GM19395 (cell line): ENCODE measurements around the gene CRB1.

Experiments used
- ATAC-seq: cut with Tn5 transposase; IDR thresholded peaks from one replicate; pipeline ENCODE4 v1.9.1; 2021; ENCODE audit warnings: mild to moderate bottlenecking, moderate library complexity; ENCODE audit not compliant: unreplicated experiment

The CRB1 gene

DNA sequence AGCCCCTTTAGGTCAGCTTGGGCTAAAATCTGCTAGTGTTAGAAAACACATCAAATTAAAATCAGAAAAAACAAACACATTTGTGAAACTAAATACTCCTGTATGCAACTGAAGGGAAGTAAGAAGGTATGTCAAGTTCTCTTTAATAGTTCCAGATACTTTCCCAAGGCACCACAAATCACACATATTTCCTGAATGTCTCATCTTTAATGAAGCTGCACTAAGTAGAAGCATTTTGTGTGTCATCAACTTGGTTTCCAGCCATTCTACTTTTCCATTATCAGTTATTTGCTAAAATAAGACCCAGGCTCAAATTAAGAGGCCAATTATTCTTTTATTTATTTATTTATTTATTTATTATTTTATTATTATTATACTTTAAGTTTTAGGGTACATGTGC, 34.7 kb downstream of the CRB1 start:
- ATAC-seq = no peak

GRCh38 chr1:197303463-197303862, 35.4 kb downstream of the CRB1 start:
- ATAC-seq = no peak

DNA sequence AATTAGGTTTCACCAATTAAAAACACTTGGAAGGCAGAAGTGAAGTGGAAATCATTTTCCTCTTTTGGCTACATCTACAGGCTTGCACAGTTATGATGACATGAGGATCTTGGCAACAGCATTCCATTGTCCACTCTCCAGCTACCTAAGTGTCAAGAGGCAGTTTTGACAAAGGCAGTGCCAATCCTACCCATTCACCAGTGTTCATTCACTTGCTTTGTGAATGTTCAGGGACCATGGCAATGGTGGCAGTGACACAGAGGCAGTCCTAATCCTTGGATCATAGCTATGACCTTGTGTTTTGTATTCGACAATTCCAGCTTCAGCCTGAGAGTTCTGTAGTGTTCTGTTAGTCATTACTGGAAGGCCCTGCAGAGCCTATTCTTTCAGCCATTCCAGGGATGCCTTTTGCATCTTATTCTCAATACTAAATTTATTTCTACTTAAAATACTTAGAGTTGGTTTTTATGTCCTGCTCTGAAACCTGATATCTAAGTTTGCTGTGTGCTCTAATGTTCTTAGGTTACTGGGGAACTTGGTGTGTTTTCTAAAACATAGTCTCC, 36.7 kb downstream of the CRB1 start:
- ATAC-seq = no peak

DNA sequence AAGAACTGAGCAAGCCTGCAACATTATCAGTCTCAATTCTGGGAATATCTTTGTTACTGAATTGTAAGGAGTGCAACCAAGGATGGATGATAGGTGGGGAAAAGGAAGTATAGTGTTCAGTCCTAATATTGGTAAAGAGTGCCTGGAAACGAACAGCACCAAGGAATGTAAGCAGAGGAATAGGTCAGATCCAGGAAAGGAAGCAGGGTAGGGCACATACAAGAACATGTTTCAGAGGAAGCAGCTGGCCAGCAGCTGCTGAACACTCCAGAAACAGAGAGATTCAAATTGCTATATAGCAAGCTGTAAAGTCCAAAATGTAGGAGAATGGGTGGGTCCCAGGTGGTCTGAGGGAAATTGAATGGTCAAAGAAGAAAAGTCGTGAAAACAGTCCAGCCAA, 37.9 kb downstream of the CRB1 start:
- ATAC-seq = no peak

DNA sequence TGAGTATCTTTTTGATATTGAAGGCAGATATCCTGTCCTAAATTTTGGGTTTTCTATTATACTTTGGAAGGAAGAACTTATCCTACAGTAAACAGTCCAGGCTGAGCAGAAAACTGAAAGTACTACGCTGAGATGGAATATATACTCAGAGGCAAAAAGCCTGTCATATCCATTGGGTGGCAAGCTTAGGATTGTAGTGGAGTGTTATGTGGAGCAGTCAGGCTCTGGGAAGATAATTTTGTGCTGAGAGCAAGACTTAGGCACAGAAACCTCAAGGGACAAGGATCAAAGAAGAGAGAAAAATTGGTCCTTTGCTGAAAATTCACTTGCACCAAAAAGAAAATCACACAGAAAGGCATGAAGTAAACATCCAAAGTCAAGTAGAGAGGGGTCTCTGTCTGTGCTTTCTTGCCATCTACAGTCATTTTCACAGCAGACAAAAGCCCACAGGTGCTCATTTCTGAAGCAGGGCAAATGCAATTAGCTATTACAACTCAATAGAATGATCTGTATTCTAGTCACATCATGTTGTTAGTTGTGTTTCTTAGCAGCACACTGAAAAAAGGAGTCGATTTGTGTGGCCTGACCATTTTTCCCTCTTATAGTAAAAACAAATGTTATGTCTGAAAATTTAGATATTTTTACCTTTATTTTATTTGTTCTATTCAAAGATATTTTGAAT, 38.5 kb downstream of the CRB1 start:
- no peak for ATAC-seq

DNA sequence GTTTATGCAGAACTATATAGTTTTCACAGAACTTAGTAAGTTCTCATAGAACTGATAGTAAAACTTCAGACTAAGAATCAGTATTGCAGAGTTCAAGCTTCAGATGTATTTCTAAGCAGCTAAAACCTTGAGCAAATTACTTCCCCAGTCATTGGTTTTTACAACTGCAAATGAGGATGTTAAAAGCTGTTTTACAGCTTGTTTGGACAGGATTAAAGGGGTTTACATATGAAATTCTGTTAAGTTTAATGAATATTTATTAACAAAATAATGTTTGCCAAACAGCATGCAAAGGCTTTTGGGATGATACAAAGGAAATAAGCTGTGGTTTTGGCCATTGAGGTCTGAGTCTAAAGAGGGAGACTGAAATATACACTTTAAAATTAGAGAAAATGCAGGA, 39.1 kb downstream of the CRB1 start:
- no peak for ATAC-seq

DNA sequence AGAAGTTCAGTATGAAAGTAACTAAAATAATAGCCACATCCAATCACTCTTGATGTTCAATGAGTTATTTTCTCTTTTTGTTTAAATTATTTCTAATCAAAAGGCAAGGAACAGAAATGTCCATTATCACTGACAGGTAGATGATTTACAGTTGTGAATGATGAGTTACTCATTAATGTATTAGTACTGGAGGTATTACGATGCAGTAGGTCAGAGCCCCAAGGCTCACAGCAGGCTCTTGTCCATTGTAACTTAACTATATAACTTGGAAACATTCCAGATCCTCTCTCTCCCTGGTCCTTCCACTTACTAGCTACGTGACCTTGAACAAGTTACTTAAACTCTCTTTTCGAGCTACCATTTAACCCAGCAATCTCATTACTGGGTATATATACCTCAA, 39.5 kb downstream of the CRB1 start:
- ATAC-seq = no peak

DNA sequence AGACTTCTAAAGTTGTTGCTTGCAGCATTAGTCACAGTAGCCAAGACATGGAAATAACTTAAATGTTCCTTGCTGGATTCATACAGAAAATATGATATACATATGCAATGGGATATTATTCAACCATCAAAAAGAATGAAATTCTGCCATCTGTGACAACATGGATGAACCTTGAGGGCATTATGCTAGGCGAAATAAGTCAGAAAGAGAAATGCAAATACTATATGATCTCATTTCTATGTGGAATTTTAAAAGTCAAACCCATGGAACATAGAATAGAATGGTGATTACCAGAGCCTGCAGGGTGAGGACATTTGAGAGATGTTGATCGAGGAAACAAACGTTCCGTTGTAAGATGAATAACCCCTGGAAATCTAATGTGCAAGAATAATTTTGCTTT, 43.0 kb downstream of the CRB1 start:
- ATAC-seq = no peak

DNA sequence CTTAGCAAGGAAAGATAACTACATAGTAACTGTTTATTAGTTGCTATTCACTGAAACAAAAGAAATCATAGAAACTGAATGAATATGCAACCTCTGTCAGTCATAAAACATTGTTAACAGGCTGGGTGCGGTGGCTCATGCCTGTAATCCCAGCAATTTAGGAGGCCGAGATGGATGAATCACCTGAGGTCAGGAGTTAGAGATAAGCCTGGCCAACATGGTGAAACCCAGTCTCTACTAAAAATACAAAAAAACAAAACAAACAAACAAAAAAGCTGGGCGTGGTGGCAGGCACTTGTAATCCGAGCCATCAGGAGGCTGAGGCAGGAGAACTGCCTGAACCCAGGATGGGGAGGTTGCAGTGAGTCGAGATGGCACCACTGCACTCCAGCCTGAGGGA, 44.1 kb downstream of the CRB1 start:
- no peak for ATAC-seq

DNA sequence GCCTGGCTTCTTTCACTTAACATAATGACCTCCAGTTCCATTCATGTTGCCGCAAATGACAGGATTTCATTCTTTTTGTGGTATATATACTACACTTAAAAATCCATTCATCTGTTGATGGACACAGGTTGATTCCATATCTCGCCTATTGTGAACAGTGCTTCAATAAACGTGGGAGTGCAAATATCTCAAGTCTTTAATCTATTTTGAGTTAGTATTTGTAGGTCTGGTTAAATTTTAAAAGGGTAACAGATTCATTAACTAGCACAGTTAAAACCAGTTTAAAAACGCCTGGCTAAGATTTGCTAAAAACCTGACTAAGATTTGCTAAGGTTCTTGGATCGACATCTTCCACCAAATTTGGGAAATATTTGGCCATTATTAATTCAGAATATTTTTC, 45.7 kb downstream of the CRB1 start:
- no peak for ATAC-seq

- ATAC-seq = no peak
Observed at GRCh38 chr1:197314682-197315081, 46.6 kb downstream of the CRB1 start.

DNA sequence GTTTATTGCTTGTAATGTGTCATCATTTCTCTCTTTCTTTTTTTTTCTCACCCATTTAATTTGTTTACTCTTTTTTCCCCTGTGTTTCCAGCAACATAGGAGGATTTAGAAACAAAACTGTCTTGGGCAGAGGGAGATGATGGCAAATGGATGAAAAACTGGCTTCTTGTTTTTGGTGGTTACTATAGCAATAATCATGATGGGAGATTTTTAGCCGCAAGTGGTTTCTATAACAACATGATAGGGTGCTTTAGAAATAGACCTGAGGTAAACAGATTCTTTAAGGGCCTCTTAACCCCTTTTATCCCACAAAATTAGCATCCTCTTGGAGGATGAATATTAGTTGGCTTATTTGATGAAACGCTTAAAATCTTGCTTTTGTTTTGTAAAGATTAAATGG, 51.6 kb downstream of the CRB1 start:
- no peak for ATAC-seq

DNA sequence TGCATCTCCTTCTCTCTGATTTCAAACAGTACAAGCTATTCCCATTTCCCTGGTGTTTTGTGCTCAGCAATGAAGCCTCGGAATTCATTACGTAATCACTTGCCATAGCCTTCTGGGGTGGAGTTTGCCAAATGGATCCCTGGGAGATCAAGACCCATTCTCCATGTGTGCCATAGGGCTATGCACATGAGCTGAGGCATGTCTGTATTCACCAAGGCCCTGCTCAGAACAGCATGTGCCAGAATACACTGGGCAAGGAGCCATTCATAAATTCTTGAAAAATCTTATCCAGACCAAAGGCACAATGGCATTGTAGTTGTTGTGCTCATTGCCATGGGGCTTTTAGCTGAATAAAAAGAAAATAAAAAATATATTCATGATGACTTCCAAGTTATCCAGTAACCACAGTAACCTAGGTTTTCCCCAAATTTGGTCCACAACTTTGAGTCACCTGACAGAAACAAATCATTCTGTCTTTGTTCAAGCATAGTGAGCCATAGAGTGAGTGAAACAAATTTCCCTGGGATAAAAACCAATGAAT, 53.0 kb downstream of the CRB1 start:
- no peak for ATAC-seq

GRCh38 chr1:197321811-197322210, 53.8 kb downstream of the CRB1 start:
- ATAC-seq = no peak

DNA sequence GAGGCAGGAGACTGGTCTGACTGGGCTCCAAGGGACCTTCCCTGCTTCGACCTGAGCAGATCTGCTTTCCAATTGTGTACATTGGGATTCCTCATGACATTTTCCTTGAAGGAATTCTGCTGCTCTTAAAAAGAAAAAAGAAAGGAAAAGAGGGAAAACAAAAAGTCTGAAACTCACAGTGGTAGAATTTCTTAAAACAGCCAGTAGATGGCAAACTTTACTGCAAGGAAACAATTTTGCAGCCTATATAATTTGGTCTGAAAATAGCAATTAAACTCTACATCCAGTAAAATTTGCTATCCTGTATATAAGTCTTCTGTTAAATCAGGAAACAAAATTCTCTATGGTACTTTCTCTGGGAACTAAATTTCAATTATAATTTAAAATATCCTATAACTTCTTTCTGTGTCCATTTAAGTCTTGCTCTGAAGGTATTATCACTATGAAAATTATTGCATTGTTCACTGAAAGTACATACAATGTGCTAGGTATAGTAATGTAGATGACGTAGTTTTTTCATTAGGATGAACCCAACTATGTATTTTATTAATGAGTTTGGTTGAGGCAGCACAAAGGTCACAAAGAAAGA, 59.8 kb downstream of the CRB1 start:
- ATAC-seq = no peak

DNA sequence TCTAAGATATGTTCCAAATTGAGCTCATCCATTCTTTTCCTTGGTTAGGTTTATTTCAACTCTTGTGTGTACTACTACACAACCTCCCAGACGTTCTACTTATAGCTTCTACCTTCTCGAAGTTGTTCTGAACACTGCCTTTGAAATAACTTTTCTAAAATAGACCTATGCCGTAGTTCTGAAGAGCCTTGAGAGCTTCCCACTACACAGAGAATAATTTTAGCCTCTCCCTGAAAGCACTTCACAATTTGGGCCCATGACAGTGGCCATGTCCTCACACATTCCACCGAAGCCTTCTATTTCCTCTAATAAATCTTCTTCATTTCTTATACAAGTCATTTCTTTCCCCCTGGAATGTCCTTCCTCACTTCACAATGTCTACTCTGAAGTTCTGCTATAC, 62.2 kb downstream of the CRB1 start:
- ATAC-seq = no peak

DNA sequence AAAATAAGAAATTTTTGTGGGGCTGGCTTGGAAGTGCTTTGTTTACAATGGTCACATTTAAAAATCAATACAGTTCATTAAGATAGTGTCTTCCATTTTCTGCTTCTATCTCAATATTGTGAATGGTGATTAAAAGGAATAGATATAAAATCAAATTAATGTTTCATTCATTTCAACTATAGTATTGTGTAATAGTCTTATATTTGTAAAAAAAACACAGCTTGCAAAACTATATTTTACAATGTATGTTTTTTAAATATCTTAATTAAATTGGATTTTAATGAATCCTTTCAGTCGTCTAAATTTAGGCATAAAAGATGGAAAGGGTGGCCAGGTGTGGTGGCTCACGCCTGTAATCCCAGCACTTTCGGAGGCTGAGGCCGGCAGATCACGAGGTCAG, 63.5 kb downstream of the CRB1 start:
- ATAC-seq = no peak

DNA sequence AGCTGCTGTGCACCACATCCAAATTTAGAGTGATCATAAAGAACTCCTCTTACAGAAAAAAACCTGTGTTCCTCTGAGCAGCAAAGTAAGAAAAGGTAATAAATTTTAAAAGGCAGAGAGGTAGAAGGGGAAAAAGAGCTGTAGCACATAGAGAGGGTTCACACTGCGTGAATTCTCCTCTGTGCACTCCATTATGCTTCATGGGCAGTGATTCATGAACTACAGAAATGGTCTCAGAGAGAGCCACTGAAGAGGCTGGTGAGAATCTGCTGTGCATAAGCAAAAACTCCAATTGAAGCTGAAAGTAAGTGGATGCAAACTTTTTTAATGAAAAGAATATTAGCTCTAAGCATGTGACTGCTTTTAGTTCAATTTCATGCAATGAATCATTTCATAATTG, 65.0 kb downstream of the CRB1 start:
- no peak for ATAC-seq

DNA sequence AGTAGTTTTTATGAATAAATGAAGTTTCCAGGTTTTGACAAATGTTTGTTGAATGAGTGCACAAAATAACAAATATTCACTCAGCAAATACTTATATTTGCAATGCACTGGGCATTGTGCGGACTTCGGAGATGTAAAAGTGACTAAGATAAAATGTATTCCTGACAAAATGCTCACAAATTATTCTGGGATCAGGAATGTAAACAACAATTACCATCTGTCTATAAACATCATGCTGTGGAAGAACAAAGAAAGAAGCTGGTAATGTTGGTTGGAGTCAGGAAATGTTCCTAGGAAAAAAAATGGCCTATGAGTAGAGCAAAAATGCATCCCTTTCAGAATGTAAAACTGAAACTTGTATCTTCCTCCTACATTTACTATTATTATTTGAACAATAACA, 68.5 kb downstream of the CRB1 start:
- ATAC-seq = no peak

DNA sequence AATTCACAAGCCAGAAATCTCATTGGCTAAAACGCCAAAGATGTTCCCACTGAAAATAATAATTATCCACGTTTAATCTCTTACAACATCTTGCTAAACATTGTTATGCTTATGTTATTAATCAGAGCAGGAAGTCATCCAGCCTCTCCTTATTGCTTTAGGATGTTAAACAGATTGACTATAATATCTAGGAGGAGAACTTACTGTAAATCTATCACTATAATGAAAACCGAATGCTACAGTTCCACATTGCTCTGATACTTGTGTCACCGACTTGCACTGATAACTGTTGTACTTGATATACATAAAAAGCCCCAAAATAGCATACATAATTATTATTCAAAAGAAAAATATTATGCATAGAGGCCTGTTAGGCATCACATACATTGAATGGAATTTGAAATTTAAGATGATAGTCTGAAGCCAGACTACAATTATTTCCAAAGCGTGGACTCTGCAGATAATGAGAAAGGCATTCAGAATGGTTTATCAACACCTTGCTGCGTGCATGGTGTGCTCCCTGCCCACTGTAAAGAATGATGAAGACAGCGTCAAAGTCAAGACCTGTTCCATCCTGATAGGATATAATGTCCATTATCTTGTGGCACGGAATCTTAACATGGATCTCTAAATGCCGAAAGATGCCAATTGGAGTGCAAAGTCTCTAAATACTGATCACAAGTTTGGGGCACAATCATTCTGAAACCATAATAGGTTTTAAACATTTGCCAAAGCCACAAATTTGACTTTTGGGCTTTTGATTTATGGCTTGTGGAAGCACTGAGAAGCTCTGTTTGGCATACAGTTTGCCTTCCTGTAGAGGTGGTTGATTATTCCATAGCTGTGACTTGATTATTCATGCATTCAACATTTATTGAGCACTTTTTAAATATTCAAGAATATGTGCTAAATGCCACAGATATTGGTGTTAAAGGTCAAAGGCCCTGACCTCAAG, 71.3 kb downstream of the CRB1 start:
- no peak for ATAC-seq

GRCh38 chr1:197341626-197342025, 73.6 kb downstream of the CRB1 start:
- ATAC-seq = no peak
